GM13976 (cell line): Measurements from ENCODE around the gene EPN2.

Experiments used
- DNase-seq: peaks from one replicate; pipeline ENCODE4 v3.0.0; 2012; ENCODE audit warnings: low spot score
- in situ Hi-C: fragments of 300-500 bp; cut with MboI; formaldehyde crosslinking; loops from one replicate; pipeline ENCODE4 v1.12.0; 2022; ENCODE audit warnings: low sequenced_read_pairs, mixed read lengths, inconsistent platforms; ENCODE audit not compliant: unreplicated experiment
- TF ChIP-seq, protein P1 (sequence below): IDR thresholded peaks from 2 replicates; pipeline ENCODE4 v1.5.1; 2012; ENCODE audit warnings: borderline replicate concordance, mild to moderate bottlenecking; ENCODE audit not compliant: insufficient read depth; ENCODE audit errors: extremely low read depth, missing control alignments, control extremely low read depth

The EPN2 gene

GRCh38 chr17:19304751-19305150, 67.6 kb downstream of the EPN2 start:
- in situ Hi-C loops = no loop called here
- no peak for DNase-seq
- TF ChIP-seq, protein P1, sequence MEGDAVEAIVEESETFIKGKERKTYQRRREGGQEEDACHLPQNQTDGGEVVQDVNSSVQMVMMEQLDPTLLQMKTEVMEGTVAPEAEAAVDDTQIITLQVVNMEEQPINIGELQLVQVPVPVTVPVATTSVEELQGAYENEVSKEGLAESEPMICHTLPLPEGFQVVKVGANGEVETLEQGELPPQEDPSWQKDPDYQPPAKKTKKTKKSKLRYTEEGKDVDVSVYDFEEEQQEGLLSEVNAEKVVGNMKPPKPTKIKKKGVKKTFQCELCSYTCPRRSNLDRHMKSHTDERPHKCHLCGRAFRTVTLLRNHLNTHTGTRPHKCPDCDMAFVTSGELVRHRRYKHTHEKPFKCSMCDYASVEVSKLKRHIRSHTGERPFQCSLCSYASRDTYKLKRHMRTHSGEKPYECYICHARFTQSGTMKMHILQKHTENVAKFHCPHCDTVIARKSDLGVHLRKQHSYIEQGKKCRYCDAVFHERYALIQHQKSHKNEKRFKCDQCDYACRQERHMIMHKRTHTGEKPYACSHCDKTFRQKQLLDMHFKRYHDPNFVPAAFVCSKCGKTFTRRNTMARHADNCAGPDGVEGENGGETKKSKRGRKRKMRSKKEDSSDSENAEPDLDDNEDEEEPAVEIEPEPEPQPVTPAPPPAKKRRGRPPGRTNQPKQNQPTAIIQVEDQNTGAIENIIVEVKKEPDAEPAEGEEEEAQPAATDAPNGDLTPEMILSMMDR = no peak

DNA sequence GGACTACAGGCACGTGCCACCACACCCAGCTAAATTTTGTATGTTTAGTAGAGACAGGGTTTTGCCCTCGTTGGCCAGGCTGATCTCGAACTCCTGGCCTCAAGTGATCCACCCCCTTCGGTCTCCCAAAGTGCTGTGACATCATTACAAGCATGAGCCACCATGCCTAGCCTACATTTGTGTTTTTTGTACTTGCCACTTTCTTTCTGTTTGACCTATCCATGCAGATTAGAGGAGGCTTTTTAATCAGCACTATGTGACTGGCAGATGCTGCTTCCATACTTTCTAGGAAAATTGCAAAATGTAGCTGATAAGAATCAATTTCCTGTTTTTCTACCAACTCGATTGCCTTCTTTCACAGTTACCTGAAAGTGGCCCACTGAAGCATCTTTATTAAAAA, 68.1 kb downstream of the EPN2 start:
- TF ChIP-seq, protein P1 = no peak
- in situ Hi-C loops = no loop called here
- DNase-seq = no peak

DNA sequence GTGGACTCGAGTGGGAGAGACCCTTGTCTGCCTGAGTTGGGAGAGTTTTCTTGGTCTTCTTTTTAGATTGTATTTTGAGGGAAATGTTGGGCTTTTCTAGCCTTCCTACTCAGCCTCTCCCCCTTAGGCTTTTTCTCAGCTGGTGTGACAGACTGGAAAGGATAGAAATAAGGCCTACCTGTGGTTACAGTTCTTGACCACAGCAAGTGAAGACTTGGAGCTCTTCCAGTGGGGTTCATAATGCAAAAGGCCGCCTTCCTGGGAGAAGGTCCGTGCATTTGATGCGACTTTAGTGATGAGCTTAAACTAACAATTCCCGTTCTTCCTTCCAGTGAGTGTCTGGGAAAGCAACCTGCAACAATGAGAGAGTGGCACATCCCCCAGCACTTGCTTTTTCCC, 68.6 kb downstream of the EPN2 start:
- in situ Hi-C loops = no loop called here
- no peak for DNase-seq
- TF ChIP-seq, protein P1 = no peak

- in situ Hi-C loops = no loop called here
- TF ChIP-seq, protein P1 = no peak
- peak; percentile 69 for DNase-seq
Measured at GRCh38 chr17:19306160-19307111, 69.3 kb downstream of the EPN2 start.

DNA sequence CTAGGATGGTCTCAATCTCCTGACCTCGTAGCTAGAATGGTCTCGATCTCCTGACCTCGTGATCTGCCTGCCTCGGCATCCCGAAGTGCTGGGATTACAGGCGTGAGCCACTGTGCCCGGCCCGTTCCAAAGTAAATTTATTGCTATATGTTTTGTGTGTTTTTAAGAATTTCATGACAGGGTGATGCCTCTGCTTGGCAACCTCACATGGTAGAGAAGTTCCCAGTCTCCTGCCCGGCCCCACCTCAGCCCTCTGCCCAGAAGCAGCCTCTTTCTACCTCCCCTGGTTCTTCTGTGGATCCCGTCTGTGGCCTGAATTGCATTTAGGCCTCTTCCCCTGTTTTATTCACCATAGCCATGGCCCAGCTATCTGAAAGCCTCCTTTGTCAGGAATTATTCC, 70.4 kb downstream of the EPN2 start:
- TF ChIP-seq, protein P1 = no peak
- no peak for DNase-seq
- in situ Hi-C loops = no loop called here

GRCh38 chr17:19308398-19308797, 71.2 kb downstream of the EPN2 start:
- TF ChIP-seq, protein P1 = no peak
- in situ Hi-C loops = no loop called here

DNA sequence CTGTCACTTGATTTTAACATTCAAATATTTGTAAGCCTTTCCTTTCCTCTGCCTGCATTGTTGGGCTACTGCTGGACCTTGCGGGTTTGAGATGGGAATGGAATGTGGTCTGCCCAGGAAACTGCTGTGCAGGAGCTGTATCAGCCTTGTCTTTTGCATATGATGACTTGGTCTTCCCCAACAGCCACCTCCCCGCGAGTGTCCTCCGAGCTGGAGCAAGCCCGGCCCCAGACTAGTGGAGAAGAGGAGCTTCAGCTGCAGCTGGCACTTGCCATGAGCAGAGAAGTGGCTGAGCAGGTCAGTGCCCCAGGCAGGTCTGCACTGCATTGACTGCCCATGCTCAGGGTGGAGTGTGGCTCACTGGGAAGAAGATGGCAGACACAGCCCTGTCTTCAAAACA, 72.5 kb downstream of the EPN2 start:
- in situ Hi-C loops = no loop called here
- TF ChIP-seq, protein P1 = no peak
- no peak for DNase-seq

More at GRCh38 chr17:19308398-19308797, 71.2 kb downstream of the EPN2 start:
- DNase-seq = no peak
